Panc1 (cell line): ENCODE results near the gene SATB2. TPM values are rescaled to one million over a fixed set of nuclear protein-coding genes. Genes with fewer than 3 reads are reported as not detected.

Experiments
- ATAC-seq: fragments of 200-7000 bp; cut with Tn5 transposase; 2 replicates; pipeline ENCODE4 v1.9.1; 2020; ENCODE audit warnings: mild to moderate bottlenecking, moderate library complexity
- BruUV-seq: library from RNA; stranded (reverse); fragments of 400-500 nt; replicated peaks from 2 replicates; lab custom pipeline; 2021; lab: Mats Ljungman, UMichigan
- CTCF ChIA-PET: fragments of 300-600 bp; sonication (Branson Sonifier 250); formaldehyde crosslinking; loops from one replicate; lab custom pipeline; 2022; ENCODE audit warnings: antibody characterized with exemption; lab: Charles Lee
- POLR2A ChIA-PET: fragments of 300-600 bp; sonication (Branson Sonifier 250); formaldehyde crosslinking; loops from one replicate; lab custom pipeline; 2022; ENCODE audit warnings: antibody characterized with exemption; lab: Charles Lee
- DNase-seq: peaks from one replicate; pipeline ENCODE4 v3.0.0-alpha.2; 2010; ENCODE audit warnings: low read depth, low spot score
- H3K27ac ChIP-seq: 2 replicates; pipeline ENCODE4 v1.5.1; 2011; ENCODE audit warnings: mild to moderate bottlenecking, low read length, inconsistent platforms
- H3K27me3 ChIP-seq: fragments of 200-500 bp; sonication (Bioruptor generic); 2 replicates; pipeline ENCODE4 v1.6.0; 2014; ENCODE audit warnings: low read length, inconsistent platforms; ENCODE audit not compliant: control insufficient read depth, insufficient read depth
- H3K36me3 ChIP-seq: fragments of 200-500 bp; sonication (Bioruptor generic); 2 replicates; pipeline ENCODE4 v1.5.1; 2014; ENCODE audit warnings: inconsistent platforms, mild to moderate bottlenecking, low read length, moderate library complexity; ENCODE audit not compliant: control insufficient read depth, insufficient read depth
- H3K4me1 ChIP-seq: 2 replicates; pipeline ENCODE4 v1.5.1; 2011; ENCODE audit warnings: inconsistent platforms, mild to moderate bottlenecking, low read length, moderate library complexity; ENCODE audit not compliant: control insufficient read depth, insufficient read depth
- H3K4me3 ChIP-seq, 2 experiments: 2 replicates each; pipeline ENCODE4 v1.5.1; 2011 to 2012; ENCODE audit warnings: low read depth in 2 of 2, low read length in 2 of 2, mild to moderate bottlenecking in 2 of 2, inconsistent platforms in 1 of 2, moderate library complexity in 1 of 2
- H3K9me3 ChIP-seq: fragments of 200-500 bp; sonication (Bioruptor generic); 2 replicates; pipeline ENCODE4 v1.5.1; 2014; ENCODE audit warnings: low read depth, mild to moderate bottlenecking, inconsistent platforms, low read length, moderate library complexity; ENCODE audit not compliant: control insufficient read depth, insufficient read depth
- POLR2AphosphoS5 ChIP-seq: IDR thresholded peaks from 2 replicates; pipeline ENCODE4 v1.6.1; 2012; ENCODE audit warnings: mild to moderate bottlenecking, low read depth, low read length, moderate library complexity
- SIN3A ChIP-seq: IDR thresholded peaks from 2 replicates; pipeline ENCODE4 v1.6.1; 2012; ENCODE audit warnings: low read depth, mild to moderate bottlenecking, low read length, moderate library complexity, borderline replicate concordance; ENCODE audit not compliant: insufficient read depth
- TCF7L2 ChIP-seq: IDR thresholded peaks from 2 replicates; pipeline ENCODE4 v1.6.1; 2011; ENCODE audit warnings: mild to moderate bottlenecking, low read depth, low read length, inconsistent platforms
- in situ Hi-C: cut with HindIII; loops from 2 replicates; pipeline ENCODE4 v1.10.0; 2016; ENCODE audit warnings: low sequenced_read_pairs, low pct_unique_long_range_greater_than_20kb
- intact Hi-C: fragments of 100-400 bp; cut with micrococcal nuclease; formaldehyde crosslinking; loops from one replicate; pipeline ENCODE4 v1.10.0; 2022; ENCODE audit not compliant: unreplicated experiment
- total RNA-seq: library from RNA; stranded (reverse); gene quantifications from one replicate; pipeline ENCODE4 v1.2.1, GENCODE V29; 2021; ENCODE audit not compliant: unreplicated experiment
- TF ChIP-seq, protein P1 (sequence below): fragments of 450-650 bp; IDR thresholded peaks from 2 replicates; pipeline ENCODE4 v1.5.1; 2017; ENCODE audit warnings: mild to moderate bottlenecking
- TF ChIP-seq, protein P2 (sequence below), 2 experiments: IDR thresholded peaks; 2 replicates each; pipeline ENCODE4 v1.6.1; 2011 to 2012; ENCODE audit warnings: low read depth in 2 of 2, control low read depth in 1 of 2, low read length in 1 of 2, mild to moderate bottlenecking in 1 of 2, moderate library complexity in 1 of 2; ENCODE audit not compliant: insufficient read depth in 1 of 2

SATB2 gene
- total RNA-seq, 1 experiment from 2014 or later, result 43.2 TPM

DNA sequence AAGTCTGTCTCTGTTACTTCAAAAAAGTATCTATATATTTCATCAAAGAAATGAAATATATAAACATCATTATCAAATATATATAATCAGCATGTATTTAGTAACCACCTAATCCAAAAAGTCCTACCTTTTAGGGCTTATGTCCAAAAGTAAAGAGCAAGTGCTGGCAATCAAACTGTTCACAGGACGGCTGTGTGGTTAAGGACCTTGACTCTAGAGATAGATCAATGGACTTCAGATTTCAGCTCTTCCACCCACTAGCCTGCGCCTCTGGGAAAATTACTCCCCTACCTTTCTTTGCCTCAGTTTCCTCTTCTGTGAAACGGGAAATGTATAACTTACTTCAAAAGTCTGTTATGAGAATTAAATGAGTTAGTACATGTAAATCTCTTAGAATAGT, 29.4 kb downstream of the SATB2 start:
- no peak for DNase-seq
- peak overlapping the region; percentile 34; the same call in 1 of the 2 replicates for H3K27ac ChIP-seq
- ChIA-PET CTCF (no interaction called here), POLR2A (interaction anchor here (0.8 kb wide), 1 partner anchor 17 kb away, joined by 8 read pairs; no protein-coding TSS in a partner anchor)
- no peaks in the 10 kb centered on the region for H3K9me3 ChIP-seq
- no peak for ATAC-seq
- H3K27me3 ChIP-seq, result no peaks in the 10 kb centered on the region
- no TSS peak for BruUV-seq
- H3K4me1 ChIP-seq, result peaks cover 41% of the 10 kb centered on the region
- H3K36me3 ChIP-seq, result peaks cover 36% of the 10 kb centered on the region
- in situ Hi-C loops, result no loop called here
- intact Hi-C loops, result no loop called here
- no peak for TF ChIP-seq TCF7L2
- no peak overlapping the region for H3K4me3 ChIP-seq

DNA sequence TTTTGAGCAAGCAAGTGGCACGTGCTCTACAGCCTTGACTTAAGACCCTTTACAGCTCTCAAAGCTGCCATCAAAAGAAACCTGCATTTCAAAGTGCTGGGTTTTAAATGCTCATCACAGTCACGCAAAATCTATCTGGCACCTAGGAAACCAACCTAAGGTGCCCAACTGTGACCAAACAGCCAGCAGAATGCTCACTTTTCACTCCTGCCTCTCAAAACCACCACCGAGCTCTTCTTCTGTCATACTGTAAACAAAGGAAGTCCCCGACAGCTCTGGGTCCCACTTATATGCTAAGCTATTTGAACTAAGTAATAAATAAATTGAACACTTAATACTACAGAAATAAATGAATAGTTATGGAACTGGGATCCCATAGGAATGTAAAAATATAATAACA, 33.6 kb downstream of the SATB2 start:
- in situ Hi-C loops, result no loop called here
- TF ChIP-seq SIN3A (no peak), TCF7L2 (no peak), POLR2AphosphoS5 (no peak)
- TF ChIP-seq, protein P1, sequence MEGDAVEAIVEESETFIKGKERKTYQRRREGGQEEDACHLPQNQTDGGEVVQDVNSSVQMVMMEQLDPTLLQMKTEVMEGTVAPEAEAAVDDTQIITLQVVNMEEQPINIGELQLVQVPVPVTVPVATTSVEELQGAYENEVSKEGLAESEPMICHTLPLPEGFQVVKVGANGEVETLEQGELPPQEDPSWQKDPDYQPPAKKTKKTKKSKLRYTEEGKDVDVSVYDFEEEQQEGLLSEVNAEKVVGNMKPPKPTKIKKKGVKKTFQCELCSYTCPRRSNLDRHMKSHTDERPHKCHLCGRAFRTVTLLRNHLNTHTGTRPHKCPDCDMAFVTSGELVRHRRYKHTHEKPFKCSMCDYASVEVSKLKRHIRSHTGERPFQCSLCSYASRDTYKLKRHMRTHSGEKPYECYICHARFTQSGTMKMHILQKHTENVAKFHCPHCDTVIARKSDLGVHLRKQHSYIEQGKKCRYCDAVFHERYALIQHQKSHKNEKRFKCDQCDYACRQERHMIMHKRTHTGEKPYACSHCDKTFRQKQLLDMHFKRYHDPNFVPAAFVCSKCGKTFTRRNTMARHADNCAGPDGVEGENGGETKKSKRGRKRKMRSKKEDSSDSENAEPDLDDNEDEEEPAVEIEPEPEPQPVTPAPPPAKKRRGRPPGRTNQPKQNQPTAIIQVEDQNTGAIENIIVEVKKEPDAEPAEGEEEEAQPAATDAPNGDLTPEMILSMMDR, result no peak
- TF ChIP-seq, protein P2, sequence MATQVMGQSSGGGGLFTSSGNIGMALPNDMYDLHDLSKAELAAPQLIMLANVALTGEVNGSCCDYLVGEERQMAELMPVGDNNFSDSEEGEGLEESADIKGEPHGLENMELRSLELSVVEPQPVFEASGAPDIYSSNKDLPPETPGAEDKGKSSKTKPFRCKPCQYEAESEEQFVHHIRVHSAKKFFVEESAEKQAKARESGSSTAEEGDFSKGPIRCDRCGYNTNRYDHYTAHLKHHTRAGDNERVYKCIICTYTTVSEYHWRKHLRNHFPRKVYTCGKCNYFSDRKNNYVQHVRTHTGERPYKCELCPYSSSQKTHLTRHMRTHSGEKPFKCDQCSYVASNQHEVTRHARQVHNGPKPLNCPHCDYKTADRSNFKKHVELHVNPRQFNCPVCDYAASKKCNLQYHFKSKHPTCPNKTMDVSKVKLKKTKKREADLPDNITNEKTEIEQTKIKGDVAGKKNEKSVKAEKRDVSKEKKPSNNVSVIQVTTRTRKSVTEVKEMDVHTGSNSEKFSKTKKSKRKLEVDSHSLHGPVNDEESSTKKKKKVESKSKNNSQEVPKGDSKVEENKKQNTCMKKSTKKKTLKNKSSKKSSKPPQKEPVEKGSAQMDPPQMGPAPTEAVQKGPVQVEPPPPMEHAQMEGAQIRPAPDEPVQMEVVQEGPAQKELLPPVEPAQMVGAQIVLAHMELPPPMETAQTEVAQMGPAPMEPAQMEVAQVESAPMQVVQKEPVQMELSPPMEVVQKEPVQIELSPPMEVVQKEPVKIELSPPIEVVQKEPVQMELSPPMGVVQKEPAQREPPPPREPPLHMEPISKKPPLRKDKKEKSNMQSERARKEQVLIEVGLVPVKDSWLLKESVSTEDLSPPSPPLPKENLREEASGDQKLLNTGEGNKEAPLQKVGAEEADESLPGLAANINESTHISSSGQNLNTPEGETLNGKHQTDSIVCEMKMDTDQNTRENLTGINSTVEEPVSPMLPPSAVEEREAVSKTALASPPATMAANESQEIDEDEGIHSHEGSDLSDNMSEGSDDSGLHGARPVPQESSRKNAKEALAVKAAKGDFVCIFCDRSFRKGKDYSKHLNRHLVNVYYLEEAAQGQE (IDR thresholded peaks at IDR 0.05; ENCODE audit: insufficient read depth in 1 of 2, low read depth in 2 of 2, low read length in 1 of 2), result no peak
- no TSS peak for BruUV-seq
- no peaks in the 10 kb centered on the region for H3K27me3 ChIP-seq
- no peak overlapping the region for H3K4me3 ChIP-seq
- intact Hi-C loops, result no loop called here
- no peak for DNase-seq
- H3K4me1 ChIP-seq, result peaks cover 8% of the 10 kb centered on the region
- ChIA-PET POLR2A (no interaction called here), CTCF (no interaction called here)
- no peak for ATAC-seq
- H3K36me3 ChIP-seq, result peaks cover 52% of the 10 kb centered on the region
- no peaks in the 10 kb centered on the region for H3K9me3 ChIP-seq
- H3K27ac ChIP-seq, result no peak overlapping the region

DNA sequence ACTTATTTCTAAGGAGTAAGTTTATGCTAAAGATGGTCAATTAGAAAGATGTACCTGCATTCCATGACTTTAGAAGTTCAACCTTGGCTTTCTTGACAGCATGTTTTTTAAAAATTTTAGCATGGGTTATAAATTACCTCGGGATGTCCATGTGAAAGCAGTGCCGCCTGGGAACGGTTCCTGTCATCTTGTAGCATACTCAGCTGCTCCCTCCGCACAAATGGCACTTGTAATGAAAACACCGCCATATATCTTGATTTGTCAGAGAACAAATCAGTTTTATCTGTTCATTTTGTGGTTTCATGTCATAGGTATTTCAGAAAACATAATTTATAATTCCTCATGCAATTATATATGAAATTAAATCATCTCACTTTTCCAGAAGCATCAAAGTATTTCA, 38.3 kb downstream of the SATB2 start:
- in situ Hi-C loops (no loop called here), intact Hi-C loops (no loop called here)
- TF ChIP-seq, protein P1, result no peak
- TF ChIP-seq POLR2AphosphoS5, result no peak
- TF ChIP-seq, protein P2 (IDR thresholded peaks at IDR 0.05; ENCODE audit: insufficient read depth in 1 of 2, low read depth in 2 of 2, low read length in 1 of 2), result no peak
- no peak for TF ChIP-seq SIN3A
- TF ChIP-seq TCF7L2, result no peak
- CTCF ChIA-PET, result no interaction called here
- POLR2A ChIA-PET, result no interaction called here
- Histone ChIP-seq H3K4me3 (no peak overlapping the region), H3K27me3 (no peaks in the 10 kb centered on the region), H3K36me3 (peaks cover 52% of the 10 kb centered on the region), H3K9me3 (no peaks in the 10 kb centered on the region), H3K27ac (no peak overlapping the region), H3K4me1 (no peaks in the 10 kb centered on the region)
- no peak for ATAC-seq
- no peak for DNase-seq
- BruUV-seq, result no TSS peak
